Activated B cell treated with CpG ODN at 0.5 μM for 24 hours (primary cell): ENCODE measurements around the gene EFNA5. TPM values are rescaled to one million over a fixed set of nuclear protein-coding genes. Genes with fewer than 3 reads are reported as not detected.

Experiments
- ATAC-seq: fragments of 200-7000 bp; cut with Tn5 transposase; one replicate; pipeline ENCODE4 v1.10.0; 2021; ENCODE audit warnings: low read depth, mild to moderate bottlenecking, moderate library complexity
- CTCF ChIA-PET: fragments of 350-600 bp; sonication (Branson Sonifier 250); formaldehyde crosslinking; loops from one replicate; lab custom pipeline; 2021; ENCODE audit warnings: antibody characterized with exemption; lab: Charles Lee
- POLR2A ChIA-PET: fragments of 350-600 bp; sonication (Branson Sonifier 250); formaldehyde crosslinking; loops from one replicate; lab custom pipeline; 2021; ENCODE audit warnings: antibody characterized with exemption; lab: Charles Lee
- DNase-seq: peaks from one replicate; pipeline ENCODE4 v3.0.0; 2022
- H3K27ac Mint-ChIP-seq: one replicate; pipeline ENCODE4 v1.8.0; 2020; ENCODE audit warnings: mixed read lengths
- H3K27me3 Mint-ChIP-seq: one replicate; pipeline ENCODE4 v1.8.0; 2021; ENCODE audit warnings: mixed read lengths
- H3K36me3 Mint-ChIP-seq: one replicate; pipeline ENCODE4 v1.8.0; 2021; ENCODE audit warnings: low read depth, mixed read lengths
- H3K4me1 Mint-ChIP-seq: one replicate; pipeline ENCODE4 v1.8.0; 2021; ENCODE audit warnings: mixed read lengths
- H3K4me3 Mint-ChIP-seq: one replicate; pipeline ENCODE4 v1.8.0; 2020; ENCODE audit warnings: mild to moderate bottlenecking, mixed read lengths
- H3K9me3 Mint-ChIP-seq: one replicate; pipeline ENCODE4 v1.8.0; 2020; ENCODE audit warnings: mixed read lengths
- CTCF ChIP-seq: fragments of 200-600 bp; IDR thresholded peaks from one replicate; pipeline ENCODE4 v1.8.0; 2022; ENCODE audit warnings: antibody characterized with exemption, mild to moderate bottlenecking
- intact Hi-C: fragments of 100-400 bp; cut with micrococcal nuclease; formaldehyde crosslinking; loops from one replicate; pipeline ENCODE4 v1.15.1; 2024
- total RNA-seq: library from RNA; stranded (reverse); gene quantifications from 2 replicates; pipeline ENCODE4 v1.2.3, GENCODE V29; 2022

The EFNA5 gene
- total RNA-seq, 1 donor from 2014 or later, result not detected

DNA sequence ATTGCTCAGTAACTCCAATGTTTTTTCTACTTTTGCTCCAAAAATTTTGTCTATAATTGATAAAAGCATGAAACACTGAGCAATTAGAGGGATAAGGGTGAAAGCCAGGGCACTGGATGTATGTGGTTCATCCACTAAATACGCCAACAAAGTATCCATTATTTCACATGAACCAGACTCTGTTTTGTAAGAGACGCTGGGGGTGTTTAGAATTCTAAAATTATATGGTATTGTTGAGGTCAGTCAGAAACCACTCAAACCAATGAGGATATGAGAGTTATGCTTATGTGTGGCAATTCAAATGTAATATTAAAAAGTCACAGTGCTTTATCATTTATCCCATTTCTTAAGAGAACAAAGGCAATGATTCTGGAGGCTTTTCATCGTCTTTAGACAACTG lies 220.2 kb downstream of the EFNA5 start:
- TF ChIP-seq CTCF, result no peak
- no peak overlapping the region for H3K27ac Mint-ChIP-seq
- DNase-seq, result no peak
- no peaks in the 10 kb centered on the region for H3K36me3 Mint-ChIP-seq
- intact Hi-C loops, result no loop called here
- ATAC-seq, result no peak
- H3K27me3 Mint-ChIP-seq, result no peaks in the 10 kb centered on the region
- H3K4me3 Mint-ChIP-seq, result no peak overlapping the region
- H3K4me1 Mint-ChIP-seq, result no peaks in the 10 kb centered on the region
- ChIA-PET CTCF (no interaction called here), POLR2A (no interaction called here)
- H3K9me3 Mint-ChIP-seq, result no peaks in the 10 kb centered on the region

GRCh38 chr5:107449369-107449768 lies 221.4 kb downstream of the EFNA5 start:
- no peak for TF ChIP-seq CTCF
- Mint-ChIP-seq H3K9me3 (no peaks in the 10 kb centered on the region), H3K4me3 (no peak overlapping the region), H3K27ac (no peak overlapping the region), H3K4me1 (no peaks in the 10 kb centered on the region), H3K36me3 (no peaks in the 10 kb centered on the region), H3K27me3 (no peaks in the 10 kb centered on the region)
- ATAC-seq, result no peak
- ChIA-PET POLR2A (no interaction called here), CTCF (no interaction called here)
- intact Hi-C loops, result no loop called here
- no peak for DNase-seq

GRCh38 chr5:107447587-107447986 lies 223.2 kb downstream of the EFNA5 start:
- Mint-ChIP-seq H3K27me3 (no peaks in the 10 kb centered on the region), H3K27ac (no peak overlapping the region), H3K36me3 (no peaks in the 10 kb centered on the region), H3K4me3 (no peak overlapping the region), H3K9me3 (no peaks in the 10 kb centered on the region), H3K4me1 (no peaks in the 10 kb centered on the region)
- ATAC-seq (no peak), DNase-seq (no peak)
- no peak for TF ChIP-seq CTCF
- ChIA-PET CTCF (no interaction called here), POLR2A (no interaction called here)
- intact Hi-C loops, result no loop called here

DNA sequence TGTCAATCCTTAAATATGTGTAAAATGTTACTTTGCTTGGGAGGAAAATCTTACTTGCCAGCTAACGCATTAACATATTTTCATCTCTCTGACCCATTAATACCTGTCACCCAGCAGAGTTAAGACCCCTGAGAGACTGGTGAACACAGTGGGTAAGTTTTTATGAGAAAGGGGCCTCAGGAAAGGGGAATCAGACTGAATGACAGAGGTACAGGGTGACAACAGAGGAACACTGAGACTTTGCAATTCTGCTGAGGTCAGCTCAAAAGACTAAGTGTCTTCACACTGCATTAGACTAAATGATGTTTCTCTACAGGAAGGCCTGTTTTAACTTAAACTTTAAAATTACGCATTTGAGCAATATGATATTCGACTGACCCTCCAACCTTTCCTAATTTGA lies 223.8 kb downstream of the EFNA5 start:
- intact Hi-C loops, result no loop called here
- ATAC-seq (no peak), DNase-seq (no peak)
- Mint-ChIP-seq H3K4me3 (no peak overlapping the region), H3K27me3 (no peaks in the 10 kb centered on the region), H3K4me1 (no peaks in the 10 kb centered on the region), H3K27ac (no peak overlapping the region), H3K9me3 (no peaks in the 10 kb centered on the region), H3K36me3 (no peaks in the 10 kb centered on the region)
- POLR2A ChIA-PET, result no interaction called here
- no peak for TF ChIP-seq CTCF
- CTCF ChIA-PET, result no interaction called here

- Mint-ChIP-seq H3K27ac (no peak overlapping the region), H3K36me3 (no peaks in the 10 kb centered on the region), H3K4me1 (no peaks in the 10 kb centered on the region), H3K9me3 (peaks cover under 1% of the 10 kb centered on the region), H3K27me3 (peaks cover 1% of the 10 kb centered on the region), H3K4me3 (no peak overlapping the region)
- CTCF ChIA-PET, result no interaction called here
- ATAC-seq (no peak), DNase-seq (no peak)
- POLR2A ChIA-PET, result no interaction called here
- intact Hi-C loops, result no loop called here
- TF ChIP-seq CTCF, result no peak
Measured at GRCh38 chr5:107444300-107444699, 226.4 kb downstream of the EFNA5 start.
